DOHH2 (cell line): Measurements from ENCODE around the gene STAU1.
"Not testable (repeated sequence)": the region's sequence is repeated elsewhere in the genome, so short reads cannot be mapped to it uniquely, and the experiment has no call there.

Experiments used
- H3F3A ChIP-seq: fragments of 200-600 bp; sonication (generic), shearing (Covaris generic); 2 replicates; pipeline ENCODE4 v1.6.0; 2016; ENCODE audit warnings: antibody characterized with exemption, mild to moderate bottlenecking; ENCODE audit not compliant: control insufficient read depth, insufficient read depth
- H3K27ac ChIP-seq: fragments of 200-600 bp; sonication (generic); 2 replicates; pipeline ENCODE4 v1.5.1; 2014; ENCODE audit warnings: low read depth, mild to moderate bottlenecking, low read length, moderate library complexity
- H3K27me3 ChIP-seq: fragments of 200-600 bp; sonication (generic); 2 replicates; pipeline ENCODE4 v1.6.1; 2014; ENCODE audit warnings: mild to moderate bottlenecking, low read length, mixed read lengths; ENCODE audit not compliant: control insufficient read depth
- H3K36me3 ChIP-seq: fragments of 200-600 bp; sonication (generic); 2 replicates; pipeline ENCODE4 v1.6.1; 2014; ENCODE audit warnings: mild to moderate bottlenecking, low read length, moderate library complexity, mixed read lengths; ENCODE audit not compliant: control insufficient read depth
- H3K4me1 ChIP-seq: fragments of 200-600 bp; sonication (generic); 2 replicates; pipeline ENCODE4 v1.6.1; 2014; ENCODE audit warnings: mild to moderate bottlenecking, low read length, mixed read lengths; ENCODE audit not compliant: control insufficient read depth
- H3K4me2 ChIP-seq: fragments of 200-600 bp; sonication (generic); 2 replicates; pipeline ENCODE4 v1.6.0; 2014; ENCODE audit warnings: mild to moderate bottlenecking, low read length, moderate library complexity
- H3K4me3 ChIP-seq: fragments of 200-600 bp; sonication (generic); 2 replicates; pipeline ENCODE4 v1.5.1; 2014; ENCODE audit warnings: mild to moderate bottlenecking, low read length, mixed read lengths
- H3K79me2 ChIP-seq: fragments of 200-600 bp; sonication (generic); 2 replicates; pipeline ENCODE4 v1.6.1; 2014; ENCODE audit warnings: mild to moderate bottlenecking, low read length, mixed read lengths; ENCODE audit not compliant: control insufficient read depth
- H3K9me2 ChIP-seq: fragments of 200-600 bp; sonication (generic); replicated peaks from 2 replicates; pipeline ENCODE4 v1.6.1; 2014; ENCODE audit warnings: mild to moderate bottlenecking, low read length, mixed read lengths; ENCODE audit not compliant: control insufficient read depth
- H3K9me3 ChIP-seq: fragments of 200-600 bp; sonication (generic); 2 replicates; pipeline ENCODE4 v1.6.1; 2014; ENCODE audit warnings: antibody characterized with exemption, low read length, mixed read lengths; ENCODE audit not compliant: control insufficient read depth, insufficient read depth
- H4K20me1 ChIP-seq: fragments of 200-600 bp; sonication (generic); 2 replicates; pipeline ENCODE4 v1.6.0; 2014; ENCODE audit warnings: low read depth, mild to moderate bottlenecking, antibody characterized with exemption, low read length, moderate library complexity; ENCODE audit not compliant: control insufficient read depth, insufficient read depth
- EZH2phosphoT487 ChIP-seq: fragments of 200-600 bp; sonication (generic); IDR thresholded peaks from 2 replicates; pipeline ENCODE4 v1.6.1; 2017; ENCODE audit warnings: borderline replicate concordance, mild to moderate bottlenecking, antibody characterized with exemption, low read length, moderate library complexity, mixed read lengths
- TF ChIP-seq, protein P1 (sequence below): fragments of 200-600 bp; sonication (generic); IDR thresholded peaks from one replicate; pipeline ENCODE4 v1.5.1; 2014; ENCODE audit warnings: antibody characterized with exemption, mild to moderate bottlenecking, low read depth, low read length; ENCODE audit not compliant: poor library complexity, severe bottlenecking

Gene STAU1

DNA sequence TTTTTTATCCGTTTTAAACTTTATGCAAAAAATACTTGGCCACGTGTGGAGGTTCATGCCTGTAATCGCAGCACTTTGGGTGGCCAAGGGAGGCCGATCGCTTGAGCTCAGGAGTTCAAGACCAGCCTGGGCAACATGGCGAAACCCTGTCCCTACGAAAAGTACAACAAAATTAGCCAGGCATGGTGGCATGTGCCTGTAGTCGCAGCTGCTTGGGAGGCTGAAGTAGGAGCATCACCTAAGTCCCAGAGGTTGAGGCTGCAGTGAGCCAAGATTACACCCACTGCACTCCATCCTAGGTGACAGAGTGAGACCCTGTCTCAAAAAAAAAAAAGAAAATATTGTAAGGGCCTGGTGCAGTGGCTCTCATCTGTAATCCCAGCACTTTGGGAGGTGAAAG is 97.0 kb downstream of the STAU1 start:
- Histone ChIP-seq H3K9me2 (no peaks in the 10 kb centered on the region), H3K27me3 (no peaks in the 10 kb centered on the region), H3K27ac (no peak overlapping the region), H3K36me3 (peaks cover 98% of the 10 kb centered on the region), H3K4me1 (no peaks in the 10 kb centered on the region), H3K4me3 (no peak overlapping the region), H3K79me2 (peaks cover 8% of the 10 kb centered on the region), H3F3A (peaks cover 4% of the 10 kb centered on the region; the same call in 1 of the 2 replicates), H4K20me1 (no peaks in the 10 kb centered on the region; the same call in 1 of the 2 replicates), H3K4me2 (no peak overlapping the region), H3K9me3 (no peaks in the 10 kb centered on the region)
- TF ChIP-seq, protein P1, sequence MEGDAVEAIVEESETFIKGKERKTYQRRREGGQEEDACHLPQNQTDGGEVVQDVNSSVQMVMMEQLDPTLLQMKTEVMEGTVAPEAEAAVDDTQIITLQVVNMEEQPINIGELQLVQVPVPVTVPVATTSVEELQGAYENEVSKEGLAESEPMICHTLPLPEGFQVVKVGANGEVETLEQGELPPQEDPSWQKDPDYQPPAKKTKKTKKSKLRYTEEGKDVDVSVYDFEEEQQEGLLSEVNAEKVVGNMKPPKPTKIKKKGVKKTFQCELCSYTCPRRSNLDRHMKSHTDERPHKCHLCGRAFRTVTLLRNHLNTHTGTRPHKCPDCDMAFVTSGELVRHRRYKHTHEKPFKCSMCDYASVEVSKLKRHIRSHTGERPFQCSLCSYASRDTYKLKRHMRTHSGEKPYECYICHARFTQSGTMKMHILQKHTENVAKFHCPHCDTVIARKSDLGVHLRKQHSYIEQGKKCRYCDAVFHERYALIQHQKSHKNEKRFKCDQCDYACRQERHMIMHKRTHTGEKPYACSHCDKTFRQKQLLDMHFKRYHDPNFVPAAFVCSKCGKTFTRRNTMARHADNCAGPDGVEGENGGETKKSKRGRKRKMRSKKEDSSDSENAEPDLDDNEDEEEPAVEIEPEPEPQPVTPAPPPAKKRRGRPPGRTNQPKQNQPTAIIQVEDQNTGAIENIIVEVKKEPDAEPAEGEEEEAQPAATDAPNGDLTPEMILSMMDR, result no peak
- no peak for TF ChIP-seq EZH2phosphoT487

DNA sequence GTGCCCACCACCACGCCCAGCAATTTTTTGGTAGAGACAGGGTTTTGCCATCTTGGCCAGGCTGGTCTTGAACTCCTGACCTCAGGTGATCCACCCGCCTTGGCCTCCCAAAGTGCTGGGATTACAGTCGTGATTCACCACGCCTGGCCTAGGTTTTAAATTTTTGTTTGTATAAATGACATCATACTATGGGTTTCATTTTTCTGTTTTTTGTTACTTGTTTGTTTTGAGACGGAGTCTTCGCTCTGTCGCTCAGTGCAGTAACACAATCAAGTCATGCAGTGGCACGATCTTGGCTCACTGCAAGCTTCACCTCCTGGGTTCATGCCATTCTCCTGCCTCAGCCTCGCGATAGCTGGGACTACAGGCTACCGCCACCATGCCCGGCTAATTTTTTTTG is 105.8 kb downstream of the STAU1 start:
- Histone ChIP-seq H3K79me2 (peaks cover 21% of the 10 kb centered on the region), H3K36me3 (peaks cover 96% of the 10 kb centered on the region)
- H4K20me1 ChIP-seq, H3K9me2 ChIP-seq, H3K27ac ChIP-seq, H3K27me3 ChIP-seq, H3K4me2 ChIP-seq, H3K4me3 ChIP-seq, H3K9me3 ChIP-seq, H3K4me1 ChIP-seq, H3F3A ChIP-seq: not testable (repeated sequence)

DNA sequence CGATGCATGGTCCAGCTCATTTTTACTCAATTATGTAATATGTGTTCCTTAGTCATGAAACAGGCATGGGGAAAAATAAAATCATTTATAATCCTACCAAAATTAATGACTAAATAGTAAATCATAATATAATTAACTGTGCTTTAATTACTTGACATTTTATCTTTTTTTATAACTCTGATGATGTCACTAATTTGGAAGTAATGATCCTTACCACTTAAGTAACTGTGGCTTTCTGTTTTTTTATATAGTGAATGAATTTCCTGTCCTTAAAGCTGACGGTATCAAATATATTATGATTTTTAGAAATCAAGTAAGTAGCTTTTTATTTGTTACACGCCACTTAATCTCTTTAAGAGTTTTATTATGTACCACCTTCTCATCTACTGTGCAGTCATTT is 109.8 kb downstream of the STAU1 start:
- H3K9me3 ChIP-seq, result no peaks in the 10 kb centered on the region
- peaks cover 95% of the 10 kb centered on the region for H3K36me3 ChIP-seq
- H3K79me2 ChIP-seq, result peaks cover 20% of the 10 kb centered on the region
- TF ChIP-seq, protein P1, result no peak
- TF ChIP-seq EZH2phosphoT487, result no peak
- no peak overlapping the region for H3K4me2 ChIP-seq
- no peaks in the 10 kb centered on the region for H4K20me1 ChIP-seq
- no peaks in the 10 kb centered on the region for H3K9me2 ChIP-seq
- no peak overlapping the region for H3K27ac ChIP-seq
- no peak overlapping the region for H3K4me3 ChIP-seq
- peaks cover 7% of the 10 kb centered on the region for H3F3A ChIP-seq
- no peaks in the 10 kb centered on the region for H3K27me3 ChIP-seq
- no peaks in the 10 kb centered on the region for H3K4me1 ChIP-seq

DNA sequence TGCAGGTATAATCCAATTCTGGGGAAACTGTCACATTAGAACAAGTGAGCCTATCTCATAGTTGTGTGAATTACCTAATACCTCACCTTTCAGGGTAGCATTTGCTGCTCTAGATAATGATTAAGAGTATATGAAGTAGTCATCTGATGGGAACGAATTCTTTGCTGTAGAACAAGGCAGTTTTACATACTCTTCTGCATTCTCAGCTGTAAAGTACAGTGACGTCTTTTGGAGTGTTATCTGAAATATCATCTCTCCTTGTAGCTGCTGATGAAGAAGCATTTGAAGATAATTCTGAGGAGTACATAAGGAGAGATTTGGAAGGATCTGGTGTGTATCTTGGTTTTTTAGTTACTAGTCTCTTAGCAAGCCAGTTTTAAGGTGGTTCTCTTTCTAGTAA is 113.6 kb downstream of the STAU1 start:
- peaks cover 18% of the 10 kb centered on the region for H3K79me2 ChIP-seq
- H3K9me3 ChIP-seq, result no peaks in the 10 kb centered on the region
- no peak overlapping the region for H3K4me3 ChIP-seq
- H3K27me3 ChIP-seq, result no peaks in the 10 kb centered on the region
- no peak overlapping the region for H3K4me2 ChIP-seq
- no peak for TF ChIP-seq EZH2phosphoT487
- TF ChIP-seq, protein P1, result no peak
- no peaks in the 10 kb centered on the region for H4K20me1 ChIP-seq
- no peak overlapping the region for H3K27ac ChIP-seq
- no peaks in the 10 kb centered on the region for H3K4me1 ChIP-seq
- no peaks in the 10 kb centered on the region for H3K9me2 ChIP-seq
- peaks cover 95% of the 10 kb centered on the region for H3K36me3 ChIP-seq
- H3F3A ChIP-seq, result peaks cover 18% of the 10 kb centered on the region; the same call in 1 of the 2 replicates
